NCI-H187 (cell line): ENCODE data around the gene EMC9.

ENCODE experiments used
- DNase-seq, 2 experiments: peaks; one replicate each; lab custom pipeline; 2025; lab: John Stamatoyannopoulos, UW

EMC9 gene

GRCh38 chr14:24089890-24090289 is 51.5 kb downstream of the EMC9 start:
- DNase-seq = no peak
